B cell (primary cell): Measurements from ENCODE around the gene MDGA2. TPM values are rescaled to one million over a fixed set of nuclear protein-coding genes. Genes with fewer than 3 reads are reported as not detected.

ENCODE experiments used
- ATAC-seq: fragments of 200-7000 bp; cut with Tn5 transposase; one replicate; pipeline ENCODE4 v1.10.0; 2021; ENCODE audit warnings: low read depth, mild to moderate bottlenecking, moderate number of reproducible peaks, moderate library complexity
- CTCF ChIA-PET: fragments of 350-600 bp; sonication (Branson Sonifier 250); formaldehyde crosslinking; loops from one replicate; lab custom pipeline; 2021; ENCODE audit warnings: antibody characterized with exemption, inconsistent platforms; lab: Charles Lee
- POLR2A ChIA-PET: fragments of 350-600 bp; sonication (Branson Sonifier 250); formaldehyde crosslinking; loops from one replicate; lab custom pipeline; 2021; ENCODE audit warnings: antibody characterized with exemption; lab: Charles Lee
- DNase-seq: peaks from one replicate; pipeline ENCODE4 v3.0.0; 2013
- H2AFZ ChIP-seq: 2 replicates; pipeline ENCODE4 v1.6.1; 2012; ENCODE audit warnings: mild to moderate bottlenecking, low read depth, low read length; ENCODE audit not compliant: insufficient read depth, poor library complexity, severe bottlenecking
- H3K27ac ChIP-seq, 2 donors: 1 replicate in 1 of 2; 2 replicates in 1 of 2; pipeline ENCODE4 v1.5.1; 2012 to 2013; ENCODE audit warnings: low read length in 2 of 2, mild to moderate bottlenecking in 2 of 2, moderate library complexity in 1 of 2
- H3K27me3 ChIP-seq, 4 experiments: fragments of 200-600 bp in 1 of 4; sonication (generic) in 1 of 4; replicated peaks in 1 of 4; 1 replicate in 2 of 4; 2 replicates in 2 of 4; pipeline versions ENCODE4 v1.6.1 to v1.7.0; 2013 to 2016; ENCODE audit warnings: low read length in 3 of 4, mild to moderate bottlenecking in 2 of 4, mixed read lengths in 1 of 4, moderate library complexity in 1 of 4; ENCODE audit not compliant: insufficient read depth in 4 of 4, control insufficient read depth in 3 of 4; ENCODE audit errors: control extremely low read depth in 1 of 4
- H3K36me3 ChIP-seq, 2 experiments: replicated peaks in 1 of 2; 1 replicate in 1 of 2; 2 replicates in 1 of 2; pipeline versions ENCODE4 v1.6.1 to v1.7.1; 2013; ENCODE audit warnings: low read length in 1 of 2; ENCODE audit not compliant: insufficient read depth in 2 of 2, control insufficient read depth in 1 of 2; ENCODE audit errors: control extremely low read depth in 1 of 2, extremely low read depth in 1 of 2
- H3K4me1 ChIP-seq, 2 donors: fragments of 200-600 bp in 1 of 2; sonication (generic) in 1 of 2; 1 replicate in 1 of 2; 2 replicates in 1 of 2; pipeline versions ENCODE4 v1.5.1 to v1.6.1; 2013 to 2017; ENCODE audit warnings: low read length in 2 of 2; ENCODE audit not compliant: control insufficient read depth in 2 of 2, insufficient read depth in 2 of 2
- H3K4me2 ChIP-seq: replicated peaks from 2 replicates; pipeline ENCODE3; 2012; ENCODE audit warnings: mild to moderate bottlenecking, low read depth, low read length; ENCODE audit not compliant: poor library complexity, severe bottlenecking
- H3K4me3 ChIP-seq, 5 experiments: fragments of 200-600 bp in 1 of 5; sonication (generic) in 1 of 5; 1 replicate in 3 of 5; 2 replicates in 2 of 5; pipeline versions ENCODE4 v1.5.1 to v1.7.0; 2011 to 2016; ENCODE audit warnings: low read length in 4 of 5, mild to moderate bottlenecking in 4 of 5, low read depth in 2 of 5, control low read depth in 1 of 5, moderate library complexity in 1 of 5; ENCODE audit not compliant: insufficient read depth in 1 of 5; ENCODE audit errors: control extremely low read depth in 1 of 5, extremely low read depth in 1 of 5
- H3K79me2 ChIP-seq: fragments of 200-600 bp; sonication (generic); one replicate; pipeline ENCODE4 v1.6.0; 2016; ENCODE audit warnings: low read length; ENCODE audit not compliant: control insufficient read depth, insufficient read depth
- H3K9ac ChIP-seq: fragments of 200-600 bp; sonication (generic); 2 replicates; pipeline ENCODE4 v1.6.1; 2017; ENCODE audit warnings: mild to moderate bottlenecking, low read length, moderate library complexity
- H3K9me3 ChIP-seq, 3 donors: one replicate each; pipeline versions ENCODE4 v1.6.1 to v1.7.1; 2013; ENCODE audit warnings: low read length in 2 of 3; ENCODE audit not compliant: control insufficient read depth in 2 of 3, insufficient read depth in 1 of 3; ENCODE audit errors: control extremely low read depth in 1 of 3
- H4K20me1 ChIP-seq: 2 replicates; pipeline ENCODE4 v1.6.0; 2012; ENCODE audit warnings: mild to moderate bottlenecking, low read length; ENCODE audit not compliant: insufficient read depth, control insufficient read depth, poor library complexity, severe bottlenecking
- H3K27ac Mint-ChIP-seq: one replicate; pipeline ENCODE4 v1.8.0; 2021; ENCODE audit warnings: mixed read lengths
- H3K27me3 Mint-ChIP-seq: one replicate; pipeline ENCODE4 v1.8.0; 2021; ENCODE audit warnings: mixed read lengths
- H3K4me1 Mint-ChIP-seq: one replicate; pipeline ENCODE4 v1.8.0; 2021; ENCODE audit warnings: mixed read lengths
- H3K4me3 Mint-ChIP-seq: one replicate; pipeline ENCODE4 v1.8.0; 2021; ENCODE audit warnings: mixed read lengths
- H3K9me3 Mint-ChIP-seq: one replicate; pipeline ENCODE4 v1.8.0; 2022; ENCODE audit warnings: mixed read lengths; ENCODE audit not compliant: insufficient read depth
- EZH2 ChIP-seq: IDR thresholded peaks from 2 replicates; pipeline ENCODE4 v1.6.1; 2012; ENCODE audit warnings: borderline replicate concordance, low read depth, mild to moderate bottlenecking, moderate library complexity, low read length; ENCODE audit not compliant: insufficient read depth, poor library complexity, severe bottlenecking
- WGBS: methylation state at CpG from one replicate; pipeline ENCODE4 v1.1.5; 2013; ENCODE audit warnings: missing lambda C conversion rate; ENCODE audit not compliant: insufficient coverage; 5-methylcytosine and 5-hydroxymethylcytosine counted together
- intact Hi-C: fragments of 100-400 bp; cut with micrococcal nuclease; formaldehyde crosslinking; loops from one replicate; pipeline ENCODE4 v1.10.0; 2022
- polyA plus RNA-seq: library from polyadenylated mRNA; depleted of rRNA; stranded (reverse); fragments of >200 nt; gene quantifications from 2 replicates; pipeline ENCODE4 v1.2.3, GENCODE V29; 2012
- total RNA-seq, 2 donors: library from RNA; stranded (reverse); fragments of 120-200 nt in 1 of 2; gene quantifications; 1 replicate in 1 of 2; 2 replicates in 1 of 2; pipeline versions ENCODE4 v1.2.3 to v1.2.4, GENCODE V29; 2013 to 2022
- TF ChIP-seq, protein P1 (sequence below): fragments of 200-600 bp; IDR thresholded peaks from one replicate; pipeline ENCODE4 v1.8.0; 2022; ENCODE audit warnings: antibody characterized with exemption, mild to moderate bottlenecking

MDGA2 gene
- total and polyA plus RNA-seq, 2 donors (not counting 1 experiment from before 2014, with no cell fraction given) = not detected

DNA sequence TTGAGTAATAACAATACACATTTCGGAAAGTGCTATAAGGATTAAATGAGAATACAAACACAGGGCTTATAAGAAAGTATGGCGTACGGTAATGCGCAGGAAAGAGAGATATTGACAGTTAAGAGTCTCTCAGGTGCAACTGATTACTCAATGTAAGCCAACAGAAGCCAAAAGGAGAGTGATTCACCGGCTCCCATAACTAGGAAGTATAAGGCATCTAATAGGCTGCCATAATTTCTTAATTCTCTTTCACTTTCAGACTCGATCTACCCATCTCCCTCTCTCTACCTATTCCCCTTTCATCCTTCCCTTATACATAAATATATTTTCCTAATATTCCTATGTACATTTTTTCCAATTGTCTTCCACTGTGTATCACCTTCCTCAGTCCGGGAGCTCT, 90.0 kb downstream of the MDGA2 start:
- no peak for TF ChIP-seq EZH2
- TF ChIP-seq, protein P1, sequence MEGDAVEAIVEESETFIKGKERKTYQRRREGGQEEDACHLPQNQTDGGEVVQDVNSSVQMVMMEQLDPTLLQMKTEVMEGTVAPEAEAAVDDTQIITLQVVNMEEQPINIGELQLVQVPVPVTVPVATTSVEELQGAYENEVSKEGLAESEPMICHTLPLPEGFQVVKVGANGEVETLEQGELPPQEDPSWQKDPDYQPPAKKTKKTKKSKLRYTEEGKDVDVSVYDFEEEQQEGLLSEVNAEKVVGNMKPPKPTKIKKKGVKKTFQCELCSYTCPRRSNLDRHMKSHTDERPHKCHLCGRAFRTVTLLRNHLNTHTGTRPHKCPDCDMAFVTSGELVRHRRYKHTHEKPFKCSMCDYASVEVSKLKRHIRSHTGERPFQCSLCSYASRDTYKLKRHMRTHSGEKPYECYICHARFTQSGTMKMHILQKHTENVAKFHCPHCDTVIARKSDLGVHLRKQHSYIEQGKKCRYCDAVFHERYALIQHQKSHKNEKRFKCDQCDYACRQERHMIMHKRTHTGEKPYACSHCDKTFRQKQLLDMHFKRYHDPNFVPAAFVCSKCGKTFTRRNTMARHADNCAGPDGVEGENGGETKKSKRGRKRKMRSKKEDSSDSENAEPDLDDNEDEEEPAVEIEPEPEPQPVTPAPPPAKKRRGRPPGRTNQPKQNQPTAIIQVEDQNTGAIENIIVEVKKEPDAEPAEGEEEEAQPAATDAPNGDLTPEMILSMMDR = no peak
- intact Hi-C loops = no loop called here
- Histone ChIP-seq H3K79me2 (no peaks in the 10 kb centered on the region), H3K4me3 (no peak overlapping the region), H3K36me3 (no peaks in the 10 kb centered on the region), H3K4me1 (no peaks in the 10 kb centered on the region), H3K9ac (no peak overlapping the region), H4K20me1 (no peaks in the 10 kb centered on the region), H2AFZ (no peak overlapping the region), H3K27ac (no peak overlapping the region), H3K9me3 (no peaks in the 10 kb centered on the region), H3K4me2 (no peak overlapping the region), H3K27me3 (no peaks in the 10 kb centered on the region)
- H3K9me3 Mint-ChIP-seq = no peaks in the 10 kb centered on the region
- ChIA-PET POLR2A (no interaction called here), CTCF (no interaction called here)
- H3K27ac Mint-ChIP-seq = no peak overlapping the region
- no peak for DNase-seq
- no peak overlapping the region for H3K4me3 Mint-ChIP-seq
- H3K27me3 Mint-ChIP-seq = no peaks in the 10 kb centered on the region
- H3K4me1 Mint-ChIP-seq = no peaks in the 10 kb centered on the region
- no peak for ATAC-seq
- WGBS = 100% methylated on average over 1 of the region's 7 CpGs

DNA sequence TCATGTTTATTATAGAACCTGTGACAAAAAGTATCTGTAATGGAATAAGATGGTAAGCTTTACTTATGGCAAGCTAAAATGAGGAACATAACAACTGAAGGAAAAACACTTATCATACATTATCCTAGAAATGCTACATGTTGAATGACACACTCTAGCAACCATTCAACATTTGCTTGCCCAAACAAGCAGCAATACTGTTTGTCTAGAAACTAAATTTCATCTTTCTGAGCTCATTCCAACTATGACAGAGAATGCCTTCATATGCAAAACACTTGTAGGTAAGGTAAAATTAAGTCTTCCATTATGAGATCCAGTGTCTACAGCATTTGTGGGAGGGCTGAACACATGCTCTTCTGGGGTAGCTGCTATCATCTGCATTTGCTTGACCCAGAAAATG, 108.1 kb downstream of the MDGA2 start:
- no peak overlapping the region for H3K9ac ChIP-seq
- Mint-ChIP-seq H3K4me1 (no peaks in the 10 kb centered on the region), H3K27ac (no peak overlapping the region), H3K27me3 (no peaks in the 10 kb centered on the region), H3K4me3 (no peak overlapping the region), H3K9me3 (no peaks in the 10 kb centered on the region)
- H3K4me1 ChIP-seq = no peaks in the 10 kb centered on the region
- ChIA-PET POLR2A (no interaction called here), CTCF (no interaction called here)
- no peak overlapping the region for H2AFZ ChIP-seq
- no peak for DNase-seq
- no peak for ATAC-seq
- TF ChIP-seq, protein P1 = no peak
- no peak for TF ChIP-seq EZH2
- no peak overlapping the region for H3K4me2 ChIP-seq
- H4K20me1 ChIP-seq = no peaks in the 10 kb centered on the region
- no peaks in the 10 kb centered on the region for H3K36me3 ChIP-seq
- H3K9me3 ChIP-seq = peaks cover 0 to 9% (median 0%) of the 10 kb centered on the region in 3 donors
- H3K27ac ChIP-seq = no peak overlapping the region
- no peaks in the 10 kb centered on the region for H3K79me2 ChIP-seq
- intact Hi-C loops = no loop called here
- no peaks in the 10 kb centered on the region for H3K27me3 ChIP-seq
- no peak overlapping the region for H3K4me3 ChIP-seq
